Sigmoid colon (tissue), 7 donors: ENCODE data around the gene RPTOR. TPM values are rescaled to one million over a fixed set of nuclear protein-coding genes. Genes with fewer than 3 reads are reported as not detected.

ENCODE experiments used
- DNase-seq: peaks from one replicate; pipeline ENCODE4 v3.0.0-alpha.2; 2019
- H3K27ac ChIP-seq, 4 donors: fragments of 200-600 bp; sonication (generic); one replicate each; pipeline ENCODE4 v1.5.1; 2016 to 2019; ENCODE audit warnings: mild to moderate bottlenecking in 1 of 4
- H3K27me3 ChIP-seq, 3 donors: fragments of 200-600 bp; sonication (generic); one replicate each; pipeline ENCODE4 v1.5.1; 2019; ENCODE audit warnings: mild to moderate bottlenecking in 1 of 3
- H3K36me3 ChIP-seq, 4 donors: fragments of 200-600 bp; sonication (generic); one replicate each; pipeline ENCODE4 v1.5.1; 2016 to 2019
- H3K4me1 ChIP-seq, 4 donors: fragments of 200-600 bp; sonication (generic); one replicate each; pipeline ENCODE4 v1.5.1; 2017 to 2019
- H3K4me3 ChIP-seq, 4 donors: fragments of 200-600 bp; sonication (generic); one replicate each; pipeline ENCODE4 v1.5.1; 2017 to 2019; ENCODE audit warnings: mild to moderate bottlenecking in 2 of 4, moderate library complexity in 1 of 4
- H3K9me3 ChIP-seq, 4 donors: fragments of 200-600 bp in 3 of 4; sonication (generic) in 3 of 4; one replicate each; pipeline versions ENCODE4 v1.5.1 to v1.6.1; 2013 to 2019
- EP300 ChIP-seq, 4 donors: sonication (generic); formaldehyde crosslinking; IDR thresholded peaks; one replicate each; pipeline ENCODE4 v1.6.1; 2017; ENCODE audit warnings: antibody characterized with exemption in 4 of 4
- POLR2A ChIP-seq, 2 donors: fragments of 450-650 bp; IDR thresholded peaks; one replicate each; pipeline ENCODE4 v1.6.1; 2016; ENCODE audit warnings: antibody characterized with exemption in 2 of 2, mild to moderate bottlenecking in 2 of 2, moderate library complexity in 2 of 2
- POLR2AphosphoS5 ChIP-seq, 4 donors: sonication (generic); formaldehyde crosslinking; IDR thresholded peaks; one replicate each; pipeline ENCODE4 v1.6.1; 2017; ENCODE audit warnings: antibody characterized with exemption in 4 of 4
- WGBS, 2 donors: extraction: QIAGEN DNeasy Blood & Tissue Kit; methylation state at CpG; one replicate each; pipeline ENCODE4 v1.1.7; 2013; 5-methylcytosine and 5-hydroxymethylcytosine counted together
- intact Hi-C: fragments of 100-400 bp; cut with DNase I; formaldehyde crosslinking; loops from one replicate; pipeline ENCODE4 v1.15.1; 2023
- polyA plus RNA-seq, 3 donors: library from polyadenylated mRNA; stranded (reverse); fragments of 200-250 nt; gene quantifications; one replicate each; pipeline ENCODE4 v1.2.3, GENCODE V29; 2013
- total RNA-seq, 4 donors: library from RNA; depleted of rRNA; stranded (reverse); fragments of >200 nt; gene quantifications; one replicate each; pipeline ENCODE4 v1.1.0, GENCODE V29; 2016
- TF ChIP-seq, protein P1 (sequence below), 4 experiments: fragments of 450-650 bp in 3 of 4; fragments of 200-600 bp in 1 of 4; IDR thresholded peaks; one replicate each; pipeline ENCODE4 v1.5.1; 2016 to 2019; ENCODE audit warnings: antibody characterized with exemption in 4 of 4, mild to moderate bottlenecking in 3 of 4, moderate library complexity in 2 of 4
- donor health status: healthy with polysubstance abuse.
- donor health status: Bipolar disorder and iron deficiency.
- donor health status: healthy.

Gene RPTOR
- total and polyA plus RNA-seq, 7 donors: 3.7 to 68.7 (median 22.9) TPM

DNA sequence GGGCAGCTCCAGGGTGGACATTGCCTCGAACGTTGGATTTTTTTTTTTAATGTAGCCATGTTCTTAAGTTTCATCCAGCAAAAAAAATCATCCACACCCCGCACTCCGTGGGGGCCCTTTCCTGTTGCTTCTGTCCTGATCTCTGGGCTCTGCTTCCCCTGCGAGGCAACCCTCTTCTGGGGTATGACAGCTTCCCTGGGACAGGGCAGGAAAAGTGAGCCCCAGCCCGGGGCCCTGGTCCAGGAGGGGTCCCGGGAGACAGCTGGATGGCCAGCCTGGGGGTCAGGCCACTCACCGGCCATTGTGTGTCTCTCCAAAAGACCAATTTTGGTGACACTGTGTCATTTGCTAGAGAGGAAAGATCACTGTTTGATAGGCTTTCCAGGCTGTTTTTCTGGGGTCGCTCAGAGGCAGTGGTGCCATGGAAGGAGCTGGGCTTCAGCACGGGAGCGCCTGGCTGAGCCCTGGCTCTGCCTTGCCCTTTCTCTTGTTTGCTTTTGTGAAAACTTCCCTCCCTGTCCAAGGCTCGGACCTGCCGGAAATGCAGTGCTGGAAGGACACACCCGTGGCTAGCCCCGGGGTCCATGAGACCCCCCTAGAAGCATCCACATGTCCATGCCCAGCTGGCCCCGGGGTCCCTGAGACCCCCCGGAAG is 406.0 kb downstream of the RPTOR start:
- Histone ChIP-seq H3K4me1 (peaks cover 0 to 20% (median 12%) of the 10 kb centered on the region in 4 donors), H3K4me3 (no peak overlapping the region), H3K9me3 (no peaks in the 10 kb centered on the region), H3K27ac (peak overlapping the region in 1 of 4 donors; percentile 9), H3K27me3 (no peaks in the 10 kb centered on the region), H3K36me3 (peaks cover 4 to 52% (median 9%) of the 10 kb centered on the region in 4 donors)
- DNase-seq: no peak
- TF ChIP-seq, protein P1, sequence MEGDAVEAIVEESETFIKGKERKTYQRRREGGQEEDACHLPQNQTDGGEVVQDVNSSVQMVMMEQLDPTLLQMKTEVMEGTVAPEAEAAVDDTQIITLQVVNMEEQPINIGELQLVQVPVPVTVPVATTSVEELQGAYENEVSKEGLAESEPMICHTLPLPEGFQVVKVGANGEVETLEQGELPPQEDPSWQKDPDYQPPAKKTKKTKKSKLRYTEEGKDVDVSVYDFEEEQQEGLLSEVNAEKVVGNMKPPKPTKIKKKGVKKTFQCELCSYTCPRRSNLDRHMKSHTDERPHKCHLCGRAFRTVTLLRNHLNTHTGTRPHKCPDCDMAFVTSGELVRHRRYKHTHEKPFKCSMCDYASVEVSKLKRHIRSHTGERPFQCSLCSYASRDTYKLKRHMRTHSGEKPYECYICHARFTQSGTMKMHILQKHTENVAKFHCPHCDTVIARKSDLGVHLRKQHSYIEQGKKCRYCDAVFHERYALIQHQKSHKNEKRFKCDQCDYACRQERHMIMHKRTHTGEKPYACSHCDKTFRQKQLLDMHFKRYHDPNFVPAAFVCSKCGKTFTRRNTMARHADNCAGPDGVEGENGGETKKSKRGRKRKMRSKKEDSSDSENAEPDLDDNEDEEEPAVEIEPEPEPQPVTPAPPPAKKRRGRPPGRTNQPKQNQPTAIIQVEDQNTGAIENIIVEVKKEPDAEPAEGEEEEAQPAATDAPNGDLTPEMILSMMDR (IDR thresholded peaks at IDR 0.05): no peak
- TF ChIP-seq POLR2A (IDR thresholded peaks at IDR 0.05) (no peak), POLR2AphosphoS5 (IDR thresholded peaks at IDR 0.05) (no peak), EP300 (IDR thresholded peaks at IDR 0.05) (no peak)
- WGBS, 2 donors: 95% methylated on average over 17 of the region's 17 CpGs
- intact Hi-C loops: no loop called here

DNA sequence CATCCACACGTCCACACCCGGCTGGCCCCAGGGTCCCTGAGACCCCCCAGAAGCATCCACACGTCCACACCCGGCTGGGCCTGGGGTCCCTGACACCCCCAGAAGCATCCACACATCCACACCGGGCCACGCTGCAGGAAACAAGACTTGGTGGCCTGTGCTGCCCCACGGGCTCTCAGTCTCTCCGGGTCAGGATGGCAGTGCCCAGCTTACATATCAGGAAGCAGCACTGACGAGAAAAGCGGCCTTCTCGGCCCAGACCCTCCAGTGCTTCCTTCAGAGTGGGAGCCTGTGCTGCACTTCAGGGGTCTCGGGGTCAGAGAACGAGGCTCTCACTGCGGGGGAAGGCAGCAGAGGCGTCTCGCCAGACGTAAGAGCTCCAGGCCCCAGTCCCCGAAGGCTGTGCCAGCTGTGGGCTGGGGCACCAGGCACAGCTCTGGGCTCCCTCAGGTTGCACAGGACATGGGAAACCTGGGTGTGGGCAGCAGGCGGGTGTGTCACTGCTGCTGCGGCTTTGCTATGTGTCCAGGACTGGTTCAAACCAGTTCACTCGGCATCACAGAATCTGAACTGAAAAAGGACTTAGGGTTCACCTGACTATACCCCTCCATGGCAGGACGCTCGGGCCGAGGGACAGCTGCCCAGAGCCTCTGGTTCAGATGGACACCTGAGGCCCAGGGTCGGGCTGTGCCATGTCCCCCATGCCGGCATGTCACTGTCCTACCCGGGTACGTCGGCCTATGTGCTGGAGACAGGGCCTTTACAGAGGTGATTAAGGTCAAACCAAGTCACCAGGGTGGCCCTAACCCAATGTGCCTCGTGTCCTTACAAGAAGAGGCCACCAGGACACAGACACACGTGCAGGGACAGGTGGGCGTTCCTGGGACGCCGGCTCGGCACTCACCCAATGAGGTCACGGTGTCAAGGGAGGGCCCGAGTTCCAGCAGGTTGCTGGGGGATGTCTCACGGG is 406.8 kb downstream of the RPTOR start:
- intact Hi-C loops: no loop called here
- no peaks in the 10 kb centered on the region for H3K27me3 ChIP-seq
- no peak for TF ChIP-seq POLR2AphosphoS5 (IDR thresholded peaks at IDR 0.05)
- TF ChIP-seq EP300 (IDR thresholded peaks at IDR 0.05): no peak
- TF ChIP-seq, protein P1 (IDR thresholded peaks at IDR 0.05): no peak
- TF ChIP-seq POLR2A (IDR thresholded peaks at IDR 0.05): no peak
- peaks cover 0 to 20% (median 12%) of the 10 kb centered on the region in 4 donors for H3K4me1 ChIP-seq
- 92 to 94% methylated on average over 38 of the region's 38 CpGs for WGBS, 2 donors
- peak; percentile 60 for DNase-seq
- no peak overlapping the region for H3K27ac ChIP-seq
- peaks cover 0 to 44% (median 4%) of the 10 kb centered on the region in 4 donors for H3K36me3 ChIP-seq
- no peak overlapping the region for H3K4me3 ChIP-seq
- no peaks in the 10 kb centered on the region for H3K9me3 ChIP-seq

DNA sequence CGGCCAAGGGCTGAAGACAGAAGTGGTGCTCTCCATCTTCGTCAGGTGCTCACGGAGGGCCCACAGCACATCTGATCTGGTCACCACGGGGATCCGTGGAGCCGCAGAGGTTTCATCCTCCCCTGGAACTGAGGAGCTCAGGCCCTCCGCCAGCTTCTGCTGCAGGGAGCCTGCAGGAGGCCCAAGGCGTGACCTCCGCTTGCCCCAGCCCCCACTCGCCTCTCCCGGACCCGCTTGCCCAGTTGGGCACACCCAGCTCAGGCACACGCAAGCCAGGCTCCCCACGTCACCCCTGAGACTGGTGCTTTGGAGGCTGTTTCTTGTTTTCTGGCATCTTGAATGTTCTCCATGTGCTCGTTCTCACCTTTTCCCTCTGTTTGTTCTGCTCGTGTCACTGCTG is 407.7 kb downstream of the RPTOR start:
- Histone ChIP-seq H3K9me3 (no peaks in the 10 kb centered on the region), H3K36me3 (peaks cover 0 to 35% (median 2%) of the 10 kb centered on the region in 4 donors), H3K27me3 (no peaks in the 10 kb centered on the region), H3K4me3 (no peak overlapping the region), H3K4me1 (peaks cover 0 to 20% (median 12%) of the 10 kb centered on the region in 4 donors), H3K27ac (no peak overlapping the region)
- WGBS, 2 donors: 90 to 95% methylated on average over 16 of the region's 16 CpGs
- intact Hi-C loops: no loop called here
- TF ChIP-seq, protein P1 (IDR thresholded peaks at IDR 0.05): no peak
- TF ChIP-seq EP300 (IDR thresholded peaks at IDR 0.05): no peak
- no peak for TF ChIP-seq POLR2AphosphoS5 (IDR thresholded peaks at IDR 0.05)
- TF ChIP-seq POLR2A (IDR thresholded peaks at IDR 0.05): no peak
- DNase-seq: peak; percentile 55

DNA sequence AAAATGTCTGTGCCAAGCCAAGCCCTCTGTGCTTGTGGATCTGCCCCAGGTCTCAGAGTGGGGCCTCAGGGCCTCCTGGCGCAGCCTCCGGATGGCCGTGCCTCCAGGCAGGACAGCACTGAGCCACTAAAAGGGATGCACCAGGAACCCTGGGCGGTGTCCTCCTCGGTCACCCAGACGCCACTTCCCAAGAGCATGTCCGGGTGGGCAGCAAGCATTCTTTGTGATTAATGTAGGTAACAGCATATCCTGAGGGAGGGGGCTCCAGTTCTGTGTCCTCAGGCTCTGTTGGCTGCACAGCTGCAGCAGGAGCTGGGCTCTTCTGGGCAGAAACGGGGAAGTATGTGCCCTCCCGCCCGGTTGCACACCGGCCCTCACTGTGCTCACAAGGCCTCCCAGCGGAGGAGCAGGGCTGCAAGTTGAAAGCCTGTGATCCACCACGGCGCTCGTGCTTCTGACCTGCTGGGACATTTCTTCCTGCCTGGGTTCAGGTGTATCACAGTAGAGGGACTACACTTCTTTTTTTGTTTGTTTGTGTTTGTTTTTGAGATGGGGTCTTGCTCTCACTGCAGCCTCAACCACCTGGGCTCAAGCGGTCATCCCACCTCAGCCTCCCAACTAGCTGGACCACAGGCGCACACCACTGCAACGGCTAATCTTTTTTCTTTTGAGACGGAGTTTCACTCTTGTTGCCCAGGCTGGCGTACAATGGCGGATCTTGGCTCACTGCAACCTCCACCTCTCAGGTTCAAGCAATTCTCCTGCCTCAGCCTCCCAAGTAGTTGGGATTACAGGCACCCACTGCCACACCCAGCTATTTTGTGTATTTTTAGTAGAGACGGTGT is 409.1 kb downstream of the RPTOR start:
- Histone ChIP-seq H3K9me3 (no peaks in the 10 kb centered on the region), H3K27me3 (no peaks in the 10 kb centered on the region), H3K36me3 (peaks cover 0 to 27% (median 2%) of the 10 kb centered on the region in 4 donors), H3K4me1 (peaks cover 0 to 13% (median 10%) of the 10 kb centered on the region in 4 donors), H3K4me3 (no peak overlapping the region), H3K27ac (no peak overlapping the region)
- no peak for TF ChIP-seq POLR2A (IDR thresholded peaks at IDR 0.05)
- TF ChIP-seq EP300 (IDR thresholded peaks at IDR 0.05): no peak
- TF ChIP-seq, protein P1 (IDR thresholded peaks at IDR 0.05): no peak
- peak; percentile 56 for DNase-seq
- intact Hi-C loops: no loop called here
- 91 to 97% methylated on average over 22 of the region's 22 CpGs for WGBS, 2 donors
